Measurements from ENCODE around the gene RFX7. TPM values are rescaled to one million over a fixed set of nuclear protein-coding genes. Genes with fewer than 3 reads are reported as not detected.

Gene RFX7
- total RNA-seq, 2 experiments from 2014 or later, result 33.8 to 42.5 TPM

- CTCF ChIA-PET, result interaction anchor here (0.7 kb wide), 1 partner anchor 1264 kb away, joined by 3 read pairs; no protein-coding TSS in a partner anchor
- no peak overlapping the region for H3K4me3 Mint-ChIP-seq
Observed at GRCh38 chr15:56250626-56251025, 6.9 kb upstream of the RFX7 start.

GRCh38 chr15:56249092-56249491 is 5.4 kb upstream of the RFX7 start:
- H3K4me3 Mint-ChIP-seq, result no peak overlapping the region
- DNase-seq, result no peak
- ChIA-PET CTCF (no interaction called here), POLR2A (no interaction called here)
- no peaks in the 10 kb centered on the region for H3K9me3 Mint-ChIP-seq
- H3K4me1 Mint-ChIP-seq, result peaks cover 25% of the 10 kb centered on the region
- peaks cover 16% of the 10 kb centered on the region for H3K27me3 Mint-ChIP-seq
- no peak overlapping the region for H3K27ac Mint-ChIP-seq
- H3K36me3 Mint-ChIP-seq (ENCODE audit: low read depth), result no peaks in the 10 kb centered on the region

More at GRCh38 chr15:56250626-56251025, 6.9 kb upstream of the RFX7 start:
- peaks cover 10% of the 10 kb centered on the region for H3K4me1 Mint-ChIP-seq
- H3K27me3 Mint-ChIP-seq, result peaks cover 20% of the 10 kb centered on the region
- POLR2A ChIA-PET, result no interaction called here
- no peak overlapping the region for H3K27ac Mint-ChIP-seq
- DNase-seq, result no peak
- H3K36me3 Mint-ChIP-seq (ENCODE audit: low read depth), result no peaks in the 10 kb centered on the region
- no peaks in the 10 kb centered on the region for H3K9me3 Mint-ChIP-seq

GRCh38 chr15:56248311-56248992 is 4.8 kb upstream of the RFX7 start:
- ChIA-PET POLR2A (no interaction called here), CTCF (no interaction called here)
- DNase-seq, result no peak
- Mint-ChIP-seq H3K27ac (no peak overlapping the region), H3K4me3 (no peak overlapping the region), H3K4me1 (peaks cover 26% of the 10 kb centered on the region), H3K36me3 (ENCODE audit: low read depth) (no peaks in the 10 kb centered on the region), H3K27me3 (peaks cover 10% of the 10 kb centered on the region), H3K9me3 (no peaks in the 10 kb centered on the region)

GRCh38 chr15:56247266-56247665 is 3.6 kb upstream of the RFX7 start:
- Mint-ChIP-seq H3K4me3 (no peak overlapping the region), H3K4me1 (peaks cover 26% of the 10 kb centered on the region), H3K36me3 (ENCODE audit: low read depth) (no peaks in the 10 kb centered on the region), H3K27ac (no peak overlapping the region), H3K9me3 (no peaks in the 10 kb centered on the region), H3K27me3 (peaks cover 3% of the 10 kb centered on the region)
- POLR2A ChIA-PET, result no interaction called here
- DNase-seq, result no peak
- CTCF ChIA-PET, result interaction anchor here (0.6 kb wide), 1 partner anchor 247 kb away, joined by 3 read pairs; no protein-coding TSS in a partner anchor

GRCh38 chr15:56245871-56246814 is 2.5 kb upstream of the RFX7 start:
- Mint-ChIP-seq H3K9me3 (no peaks in the 10 kb centered on the region), H3K36me3 (ENCODE audit: low read depth) (no peaks in the 10 kb centered on the region), H3K4me3 (peak overlapping the region; percentile 88), H3K27ac (peak overlapping the region; percentile 96), H3K27me3 (peaks cover 3% of the 10 kb centered on the region), H3K4me1 (peaks cover 30% of the 10 kb centered on the region)
- ChIA-PET POLR2A (no interaction called here), CTCF (interaction anchor here (0.7 to 2.5 kb wide), 7 partner anchors 9 to 253 kb away, joined by 3 to 13 read pairs (median 4); no protein-coding TSS in a partner anchor)
- peak; percentile 89 for DNase-seq

- Mint-ChIP-seq H3K27me3 (no peaks in the 10 kb centered on the region), H3K27ac (peak overlapping the region; percentile 96), H3K9me3 (no peaks in the 10 kb centered on the region), H3K4me1 (peaks cover 32% of the 10 kb centered on the region), H3K36me3 (ENCODE audit: low read depth) (peaks cover 2% of the 10 kb centered on the region), H3K4me3 (peak overlapping the region; percentile 88)
- DNase-seq, result peak; percentile 16
- CTCF ChIA-PET, result interaction anchor here (0.7 to 2.5 kb wide), 7 partner anchors 7 to 252 kb away, joined by 3 to 13 read pairs (median 4); no protein-coding TSS in a partner anchor
- POLR2A ChIA-PET, result no interaction called here
Observed at GRCh38 chr15:56244811-56245576, 1.3 kb upstream of the RFX7 start.

- Mint-ChIP-seq H3K4me1 (peaks cover 35% of the 10 kb centered on the region), H3K9me3 (no peaks in the 10 kb centered on the region), H3K27ac (peak overlapping the region; percentile 96), H3K4me3 (peak overlapping the region; percentile 88), H3K36me3 (ENCODE audit: low read depth) (peaks cover 7% of the 10 kb centered on the region), H3K27me3 (no peaks in the 10 kb centered on the region)
- CTCF ChIA-PET, result interaction anchor here (2.4 to 2.5 kb wide), 2 partner anchors 12 to 251 kb away, joined by 5 to 13 read pairs; no protein-coding TSS in a partner anchor
- POLR2A ChIA-PET, result no interaction called here
- DNase-seq, result peak; percentile 27
Observed at GRCh38 chr15:56244038-56244810, 545 bp upstream of the RFX7 start.

- ChIA-PET POLR2A (no interaction called here), CTCF (no interaction called here)
- H3K27ac Mint-ChIP-seq, result peak overlapping the region; percentile 94
- H3K27me3 Mint-ChIP-seq, result no peaks in the 10 kb centered on the region
- no peak for DNase-seq
- H3K4me1 Mint-ChIP-seq, result peaks cover 37% of the 10 kb centered on the region
- H3K36me3 Mint-ChIP-seq (ENCODE audit: low read depth), result peaks cover 16% of the 10 kb centered on the region
- H3K4me3 Mint-ChIP-seq, result peak overlapping the region; percentile 90
- H3K9me3 Mint-ChIP-seq, result no peaks in the 10 kb centered on the region
Observed at GRCh38 chr15:56242576-56243162, 1.0 kb downstream of the RFX7 start.

GRCh38 chr15:56241374-56242105 is 2.1 kb downstream of the RFX7 start:
- H3K4me3 Mint-ChIP-seq, result peak overlapping the region; percentile 90
- H3K9me3 Mint-ChIP-seq, result no peaks in the 10 kb centered on the region
- no peaks in the 10 kb centered on the region for H3K27me3 Mint-ChIP-seq
- peaks cover 39% of the 10 kb centered on the region for H3K4me1 Mint-ChIP-seq
- no peak for DNase-seq
- H3K36me3 Mint-ChIP-seq (ENCODE audit: low read depth), result peaks cover 25% of the 10 kb centered on the region
- POLR2A ChIA-PET, result no interaction called here
- peak overlapping the region; percentile 94 for H3K27ac Mint-ChIP-seq
- CTCF ChIA-PET, result no interaction called here

GRCh38 chr15:56240390-56240789 is 3.3 kb downstream of the RFX7 start:
- Mint-ChIP-seq H3K27ac (peak overlapping the region; percentile 31), H3K4me1 (peaks cover 32% of the 10 kb centered on the region), H3K36me3 (ENCODE audit: low read depth) (peaks cover 34% of the 10 kb centered on the region), H3K27me3 (no peaks in the 10 kb centered on the region), H3K9me3 (peaks cover 4% of the 10 kb centered on the region), H3K4me3 (no peak overlapping the region)
- no peak for DNase-seq
- ChIA-PET POLR2A (no interaction called here), CTCF (interaction anchor here (0.9 kb wide), 1 partner anchor 73 kb away, joined by 3 read pairs; no protein-coding TSS in a partner anchor)

GRCh38 chr15:56236197-56236596 is 7.5 kb downstream of the RFX7 start:
- POLR2A ChIA-PET, result no interaction called here
- no peaks in the 10 kb centered on the region for H3K27me3 Mint-ChIP-seq
- CTCF ChIA-PET, result interaction anchor here (1.5 kb wide), 1 partner anchor 9 kb away, joined by 4 read pairs; no protein-coding TSS in a partner anchor
- H3K27ac Mint-ChIP-seq, result no peak overlapping the region
- H3K9me3 Mint-ChIP-seq, result peaks cover 39% of the 10 kb centered on the region
- DNase-seq, result no peak
- H3K4me1 Mint-ChIP-seq, result peaks cover 24% of the 10 kb centered on the region
- H3K36me3 Mint-ChIP-seq (ENCODE audit: low read depth), result peaks cover 73% of the 10 kb centered on the region
- H3K4me3 Mint-ChIP-seq, result no peak overlapping the region
